ENCODE measurements around the gene ARMC5.
"Not testable (repeated sequence)": the region's sequence is repeated elsewhere in the genome, so short reads cannot be mapped to it uniquely, and the experiment has no call there.

ARMC5 gene

DNA sequence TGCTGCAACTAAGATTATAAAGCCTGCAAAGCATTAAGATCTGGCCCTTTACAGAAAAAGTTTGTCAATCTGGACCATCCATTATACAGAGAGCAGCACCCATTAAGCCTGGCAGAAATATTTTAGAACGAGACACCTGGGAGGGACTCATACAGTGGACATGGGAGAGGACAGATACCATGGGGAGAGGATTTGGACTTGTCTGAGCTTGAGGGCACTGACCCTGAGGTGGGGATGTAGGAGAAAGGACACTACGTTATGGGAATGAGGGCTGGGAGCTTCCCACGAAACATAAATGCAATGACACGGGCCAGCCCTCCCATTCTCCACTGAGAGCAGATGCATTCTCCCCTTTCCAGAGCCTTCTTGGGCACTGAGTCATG is 42.7 kb downstream of the ARMC5 start:
- DNase-seq (ENCODE audit: low spot score) = no peak

DNA sequence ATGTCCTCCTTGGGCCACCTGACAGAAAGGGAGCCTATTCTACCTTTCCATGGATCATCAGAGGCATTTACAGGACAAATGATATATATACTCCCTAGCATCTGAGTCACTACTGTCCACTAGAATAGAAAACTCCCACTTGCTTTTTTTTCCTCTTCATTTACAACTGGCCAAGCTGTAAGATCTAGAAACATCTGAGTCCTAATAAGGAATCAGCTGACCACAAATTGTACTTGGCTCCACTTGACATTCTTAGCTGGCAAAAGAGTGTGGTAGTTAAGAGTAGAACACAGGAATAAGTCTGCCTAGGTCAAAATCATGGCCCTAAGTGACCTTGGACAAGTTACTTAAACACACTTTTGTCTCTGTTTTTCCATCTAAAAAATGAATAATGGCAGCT is 43.7 kb downstream of the ARMC5 start:
- DNase-seq (ENCODE audit: low spot score) = no peak

DNA sequence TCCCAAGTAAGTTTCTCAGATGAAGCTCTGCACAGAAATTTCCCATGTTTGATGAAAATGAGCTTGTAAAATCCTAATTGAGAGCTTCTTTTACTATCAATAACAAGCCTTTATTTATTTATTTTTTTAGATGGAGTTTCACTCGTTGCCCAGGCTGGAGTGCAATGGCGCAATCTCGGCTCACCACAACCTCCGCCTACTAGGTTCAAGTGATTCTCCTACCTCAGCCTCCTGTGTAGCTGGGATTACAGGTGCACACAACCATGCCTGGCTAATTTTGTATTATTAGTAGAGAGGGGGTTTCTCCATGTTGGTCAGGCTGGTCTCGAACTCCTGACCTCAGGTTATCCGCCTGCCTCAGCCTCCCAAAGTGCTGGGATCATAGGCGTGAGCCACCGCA is 44.3 kb downstream of the ARMC5 start:
- not testable (repeated sequence) for DNase-seq (ENCODE audit: low spot score)

DNA sequence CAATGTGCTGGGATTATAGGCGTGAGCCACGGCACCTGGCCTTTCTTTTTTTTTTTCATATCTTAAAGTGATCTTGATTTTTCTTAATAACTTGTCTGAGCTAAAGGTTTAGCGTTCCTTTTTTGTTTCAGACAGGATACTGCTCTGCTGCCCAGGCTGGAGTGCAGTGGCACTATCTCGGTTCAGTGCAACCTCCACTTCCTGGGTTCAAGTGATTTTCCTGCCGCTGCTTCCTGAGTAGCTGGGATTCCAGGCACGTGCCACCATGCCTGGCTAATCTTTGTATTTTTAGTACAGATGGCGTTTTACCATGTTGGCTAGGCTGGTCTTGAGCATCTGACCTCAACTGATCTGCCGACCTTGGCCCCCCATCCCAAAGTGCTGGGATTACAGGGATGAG is 44.9 kb downstream of the ARMC5 start:
- no peak for DNase-seq (ENCODE audit: low spot score)

DNA sequence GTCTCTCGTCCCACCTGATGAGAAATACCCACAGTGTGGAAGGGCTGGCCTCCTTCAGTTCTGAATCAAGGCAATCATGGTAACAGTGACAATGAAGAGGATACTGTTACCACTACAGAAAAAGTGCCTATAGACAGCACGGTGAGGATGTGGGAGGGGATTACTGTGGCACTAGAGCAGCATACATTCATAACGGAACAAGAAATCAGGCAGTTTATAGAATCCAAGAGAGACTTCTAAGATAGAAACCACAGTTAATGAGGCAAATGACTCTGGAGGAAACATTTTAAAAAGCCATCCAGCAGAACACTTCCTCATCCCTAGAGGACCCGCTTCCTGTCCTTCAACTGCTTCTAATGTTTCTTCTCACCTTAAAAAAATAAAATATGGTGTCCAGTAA is 46.2 kb downstream of the ARMC5 start:
- DNase-seq (ENCODE audit: low spot score) = no peak

DNA sequence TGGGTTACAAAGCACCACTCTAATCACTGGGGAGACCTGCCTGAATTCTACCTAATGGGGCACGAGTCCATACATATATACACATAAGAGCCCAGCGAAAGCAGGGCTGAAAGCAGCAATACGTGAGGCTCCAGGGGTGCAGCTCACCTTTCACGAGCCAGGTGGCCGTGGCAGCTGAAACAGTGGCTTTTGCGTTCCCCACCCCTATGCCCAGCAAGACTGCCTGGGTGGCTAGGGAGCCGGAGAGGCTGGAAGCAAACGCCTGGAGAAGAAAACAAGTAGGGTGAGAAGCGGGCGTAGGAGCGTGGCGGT is 48.3 kb downstream of the ARMC5 start:
- no peak for DNase-seq (ENCODE audit: low spot score)

DNA sequence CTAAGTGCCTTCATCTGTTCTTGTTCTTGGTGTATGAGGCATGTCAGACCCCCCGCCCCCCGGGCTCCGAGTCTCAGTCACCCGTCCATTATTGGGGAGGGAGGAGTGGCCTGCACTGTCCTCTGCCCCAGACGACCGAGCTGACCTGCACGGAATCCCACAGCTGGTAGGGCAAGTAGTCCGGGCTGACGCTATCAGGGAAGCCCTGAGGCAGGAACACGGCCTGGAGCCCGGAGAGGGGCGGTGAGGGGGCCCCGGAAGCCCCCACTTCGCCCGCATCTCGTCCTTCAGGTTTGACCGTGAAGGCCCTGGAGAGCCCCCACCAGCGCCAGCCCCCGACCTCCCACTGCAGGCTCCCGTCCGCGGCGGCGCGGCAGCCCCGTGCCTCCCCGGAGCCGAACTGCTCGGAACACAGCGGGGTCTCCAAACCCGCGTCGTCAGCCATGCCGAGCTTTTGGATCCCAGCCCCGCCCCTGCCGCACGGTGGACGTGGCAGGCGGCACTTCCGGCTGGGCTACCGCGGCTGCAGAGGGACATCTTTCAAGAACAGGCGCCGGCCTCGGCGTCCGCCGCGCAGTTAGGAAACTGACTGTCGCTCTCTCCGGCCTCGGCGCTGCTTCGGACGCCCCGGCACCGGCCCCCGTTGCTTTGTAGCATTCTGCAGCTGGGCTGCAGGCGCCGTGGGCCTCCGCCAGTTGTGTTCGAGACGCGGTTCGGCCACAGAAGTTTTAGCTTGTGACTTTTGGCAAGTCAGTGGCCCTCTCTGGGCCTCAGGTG is 48.8 kb downstream of the ARMC5 start, which contains the start of gene RUSF1:
RUSF1 (minus strand) TSS at position 463 of the 777 bp plus-strand sequence; CDS start at position 445, 18 bp downstream.
- peak; percentile 97 for DNase-seq (ENCODE audit: low spot score)

DNA sequence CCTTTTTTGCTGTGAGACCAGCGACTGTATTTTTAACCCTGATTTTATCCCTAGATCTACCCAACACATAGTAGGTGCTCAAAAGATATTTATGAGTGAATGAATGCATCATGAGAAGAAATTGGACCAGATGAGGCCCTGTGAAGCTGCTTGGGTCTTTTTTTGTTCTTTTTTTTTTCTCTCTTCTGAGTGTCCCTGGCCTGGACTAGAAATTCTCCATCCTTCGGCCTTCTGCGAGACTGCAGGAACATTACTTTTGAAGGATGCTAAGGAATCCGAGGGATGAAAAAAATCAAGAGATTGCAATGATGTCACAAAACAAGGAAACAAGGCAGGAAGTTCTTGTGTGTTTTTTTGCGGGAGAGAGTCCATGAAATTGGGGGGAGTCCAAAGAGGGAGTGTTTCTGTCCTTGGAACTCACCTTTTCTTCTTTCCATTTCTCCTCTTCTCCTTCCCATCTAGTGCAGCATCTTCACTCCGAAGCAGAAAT is 49.5 kb downstream of the ARMC5 start:
- no peak for DNase-seq (ENCODE audit: low spot score)

DNA sequence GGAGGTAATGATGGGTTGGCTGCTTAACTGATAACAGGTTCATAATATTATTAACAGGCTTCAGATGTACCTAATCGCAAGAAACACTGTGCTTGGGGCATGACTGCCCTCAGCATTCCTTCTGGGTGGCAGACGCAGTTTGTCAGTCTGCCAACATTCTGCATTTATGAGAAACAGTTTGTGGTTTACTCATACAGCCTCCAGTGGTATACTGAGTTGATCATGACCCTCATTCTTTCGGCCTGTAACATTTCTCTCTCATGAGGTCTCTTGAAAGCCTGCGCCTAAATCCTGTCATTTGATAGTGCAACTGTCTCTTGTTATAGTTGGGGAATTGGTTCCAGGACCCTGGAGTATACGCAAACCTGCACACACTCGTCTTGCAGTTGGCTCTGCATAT is 53.8 kb downstream of the ARMC5 start:
- no peak for DNase-seq (ENCODE audit: low spot score)

DNA sequence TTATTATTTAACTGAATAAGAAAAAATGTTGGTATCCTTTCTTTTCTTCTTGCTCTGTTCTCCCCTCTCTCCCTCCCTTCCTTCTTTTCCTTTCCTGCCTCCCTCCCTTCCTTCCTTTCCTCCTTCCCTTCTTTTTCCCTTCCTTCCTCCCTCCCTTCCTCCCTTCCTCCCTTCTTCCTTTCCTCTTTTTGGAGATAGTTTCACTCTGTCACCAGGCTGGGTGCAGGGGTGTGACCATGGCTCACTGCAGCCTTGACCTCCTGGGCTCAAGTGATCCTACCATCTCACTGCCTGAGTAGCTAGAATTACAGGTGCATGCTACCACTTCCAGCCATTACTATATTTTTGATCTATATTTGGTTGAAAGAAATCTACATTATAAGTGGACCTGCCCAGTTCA is 54.6 kb downstream of the ARMC5 start:
- no peak for DNase-seq (ENCODE audit: low spot score)

Data from left forelimb (tissue), 1 donor.